Activated CD4-positive, alpha-beta T cell treated with anti-CD3 and anti-CD28 coated beads, Interleukin-2, amount 50 U/mL, for 4 hours (primary cell): ENCODE measurements around the gene MYF6.
"Not testable (repeated sequence)": the region's sequence is repeated elsewhere in the genome, so short reads cannot be mapped to it uniquely, and the experiment has no call there.

Experiments
- DNase-seq, 2 experiments: peaks; one replicate each; pipeline ENCODE4 v3.0.0-alpha.2; 2020

The MYF6 gene

DNA sequence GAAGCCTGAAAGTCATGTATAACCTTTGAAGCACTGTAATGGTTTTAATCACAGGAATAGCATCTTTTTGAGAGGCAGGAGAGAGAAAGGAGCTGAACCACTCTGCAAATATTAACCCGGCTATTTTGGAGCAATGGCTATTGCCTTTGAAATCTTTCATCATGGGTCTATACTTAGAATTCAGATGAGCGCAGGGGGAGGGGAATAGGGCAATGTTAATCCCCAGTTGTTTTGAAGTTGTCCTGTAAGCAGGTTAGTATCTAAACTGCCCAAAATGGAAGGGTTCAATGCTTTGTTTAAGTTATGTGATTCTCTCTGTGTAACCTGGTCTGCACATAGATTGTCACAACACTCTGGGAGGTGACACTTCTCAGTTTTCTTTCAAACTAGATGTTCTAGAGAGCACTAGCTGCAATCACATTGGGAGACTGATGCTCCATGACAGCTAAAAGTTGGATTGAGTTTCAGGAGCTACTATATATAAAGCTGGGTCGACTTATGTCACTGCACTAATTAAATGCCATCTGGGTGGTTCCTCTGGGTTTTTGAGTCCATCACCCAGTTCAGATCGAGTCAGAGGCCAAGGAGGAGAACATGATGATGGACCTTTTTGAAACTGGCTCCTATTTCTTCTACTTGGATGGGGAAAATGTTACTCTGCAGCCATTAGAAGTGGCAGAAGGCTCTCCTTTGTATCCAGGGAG lies at the start of gene MYF6:
Gene MYF6 (plus strand): TSS at position 509 of the 704 bp plus-strand sequence. CDS start 86 bp downstream, at position 595.
- DNase-seq, result no peak

DNA sequence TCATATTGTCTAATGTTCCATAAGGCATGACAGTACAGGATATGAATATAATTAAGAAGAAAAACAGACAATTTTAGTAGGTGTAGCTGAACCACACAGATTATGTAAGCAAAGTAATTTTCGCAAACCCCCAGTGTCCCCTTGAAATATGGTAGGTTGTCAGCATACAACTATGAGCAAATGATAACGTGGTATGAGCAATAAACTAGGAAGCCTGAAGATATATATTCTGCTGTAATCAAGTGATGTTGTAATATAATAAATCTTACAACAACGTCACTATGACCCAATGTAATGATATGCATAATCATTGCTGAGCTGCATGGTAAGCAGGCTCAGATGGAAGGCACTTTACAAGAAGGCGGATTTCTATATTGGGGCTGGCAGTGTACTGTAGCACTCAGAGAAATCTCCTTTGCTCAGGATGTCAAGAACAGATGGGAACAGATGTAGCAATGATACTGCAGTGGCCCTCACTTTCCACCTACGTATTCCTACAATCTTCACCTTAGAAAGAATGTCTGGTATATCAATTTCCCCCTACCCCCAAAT lies 47.8 kb upstream of the MYF6 start:
- no peak for DNase-seq

DNA sequence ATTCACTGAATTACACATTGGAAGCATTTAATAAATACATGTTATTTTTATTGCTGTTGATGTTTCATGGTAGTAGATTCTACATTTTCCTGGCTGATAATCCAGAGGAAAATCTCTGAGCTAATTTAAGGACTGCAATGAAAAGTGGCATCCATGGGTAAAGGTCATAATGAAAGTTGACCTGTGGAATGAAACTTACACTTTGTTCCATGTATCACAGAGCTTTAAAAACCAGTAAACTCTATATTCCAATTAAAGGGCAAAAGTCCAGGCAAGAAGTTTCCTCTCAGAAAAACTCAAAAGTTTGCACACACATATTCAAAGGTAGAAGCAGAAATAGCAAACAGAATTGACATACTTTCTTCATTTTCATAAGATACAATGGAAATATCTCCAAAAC lies 44.8 kb upstream of the MYF6 start:
- DNase-seq, result no peak

DNA sequence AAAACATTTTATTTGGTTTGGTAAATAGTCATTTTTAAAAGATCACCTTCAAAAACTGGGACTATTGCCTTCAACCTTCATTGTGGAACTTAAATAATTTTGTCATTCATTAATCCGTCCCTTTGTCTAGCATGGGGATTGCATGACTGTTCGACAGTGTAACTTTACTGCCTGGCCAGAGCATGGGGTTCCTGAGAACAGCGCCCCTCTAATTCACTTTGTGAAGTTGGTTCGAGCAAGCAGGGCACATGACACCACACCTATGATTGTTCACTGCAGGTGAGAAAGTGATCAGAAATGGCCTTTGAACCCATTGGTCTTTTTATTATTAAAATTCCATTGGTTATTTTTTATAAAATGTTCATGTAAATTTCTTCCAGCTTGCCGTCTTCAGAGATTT lies 37.2 kb upstream of the MYF6 start:
- no peak for DNase-seq

DNA sequence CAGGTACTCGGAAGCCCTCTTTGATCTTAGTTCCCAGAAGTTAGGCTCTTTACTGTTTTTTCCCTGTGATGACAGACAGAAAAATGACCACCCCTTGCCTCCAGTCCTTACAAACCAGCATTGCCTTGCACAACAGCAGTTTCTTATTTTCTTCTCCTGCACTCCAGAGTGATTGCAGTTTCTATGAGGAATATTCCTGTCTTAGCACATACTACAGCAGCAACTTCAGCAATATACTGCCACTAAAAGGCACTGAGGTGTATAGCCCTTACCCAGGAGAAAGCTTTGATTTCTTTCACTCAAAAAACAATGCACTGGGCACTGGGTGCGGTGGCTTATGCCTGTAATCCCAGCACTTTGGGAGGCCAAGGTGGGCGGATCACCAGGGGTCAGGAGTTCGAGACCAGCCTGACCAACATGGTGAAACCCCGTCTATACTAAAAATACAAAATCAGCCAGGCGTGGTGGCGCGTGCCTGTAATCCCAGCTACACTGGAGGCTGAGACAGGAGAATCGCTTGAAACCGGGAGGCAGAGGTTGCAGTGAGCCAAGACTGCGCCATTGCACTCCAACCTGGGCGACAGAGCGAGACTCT lies 31.3 kb upstream of the MYF6 start:
- not testable (repeated sequence) for DNase-seq

DNA sequence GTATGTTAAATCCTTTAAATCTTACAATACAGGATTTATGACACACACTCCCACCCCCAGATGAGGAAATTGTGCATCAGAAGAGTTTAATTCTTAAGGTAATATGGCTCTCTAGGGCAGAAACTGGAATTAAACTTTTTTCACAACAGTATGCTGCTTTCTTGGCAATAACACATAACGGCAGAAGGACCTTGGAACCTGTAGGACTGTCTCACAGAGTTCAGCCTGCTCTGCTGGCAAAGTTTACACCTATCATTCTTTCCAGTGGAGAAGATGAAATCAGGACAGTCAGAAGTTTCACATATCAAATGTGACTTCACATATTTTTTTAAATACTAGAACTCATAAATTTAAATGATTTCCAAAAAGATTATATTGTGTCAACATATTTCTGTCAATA lies 30.6 kb upstream of the MYF6 start:
- no peak for DNase-seq

DNA sequence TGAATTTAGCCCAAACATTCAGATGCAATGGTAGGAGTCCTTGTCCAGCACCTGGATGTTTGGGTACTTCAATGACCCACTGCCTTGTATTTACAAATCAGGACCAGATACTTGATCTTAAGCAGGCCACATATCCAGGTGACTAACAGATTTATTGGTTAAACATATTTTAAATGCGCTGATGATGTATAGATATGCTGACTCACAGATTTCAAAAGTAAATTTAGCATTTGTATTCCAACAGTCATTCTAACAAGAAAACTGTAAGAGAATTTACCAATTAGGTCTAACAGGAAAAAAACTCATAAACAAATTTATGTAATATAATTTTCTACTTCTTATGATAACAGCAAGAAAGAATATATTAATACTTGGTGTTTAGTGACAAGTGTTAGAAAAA lies 29.4 kb upstream of the MYF6 start:
- DNase-seq, result no peak

DNA sequence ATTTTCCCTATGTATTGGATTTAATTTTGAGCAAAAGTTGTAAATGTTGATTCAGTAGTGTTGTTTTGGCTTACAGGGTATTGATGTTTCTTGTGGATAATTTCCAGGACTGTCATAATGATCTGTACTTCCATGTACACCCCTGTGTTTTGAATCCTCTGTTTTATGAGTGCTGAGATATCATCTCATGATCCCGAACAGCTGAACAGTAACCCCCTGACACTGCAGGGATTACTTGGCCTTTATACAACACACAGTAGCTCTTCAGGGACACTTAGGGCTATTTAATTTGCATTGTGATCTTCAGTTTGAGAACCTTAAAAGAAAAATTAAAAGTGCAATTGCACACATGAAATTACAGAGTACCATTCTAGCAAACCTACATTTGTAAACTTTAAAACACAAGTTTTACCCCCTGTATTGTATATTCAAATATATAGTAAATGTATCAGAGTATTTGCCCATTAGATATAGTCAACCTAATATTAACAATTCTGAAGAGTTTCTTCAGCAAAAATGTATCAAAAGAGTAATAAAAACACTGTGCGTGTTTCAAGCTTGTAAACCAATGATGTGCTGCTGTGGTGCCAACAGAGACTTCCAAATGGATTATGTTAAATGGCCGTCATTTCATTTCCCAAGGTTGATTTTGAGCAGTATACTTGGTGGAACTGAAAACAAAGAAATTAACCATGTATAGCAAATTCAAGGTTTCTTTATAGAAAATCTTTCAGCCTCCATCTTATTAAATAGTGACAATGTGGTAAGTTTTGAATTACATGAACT lies 27.9 kb upstream of the MYF6 start:
- no peak for DNase-seq

DNA sequence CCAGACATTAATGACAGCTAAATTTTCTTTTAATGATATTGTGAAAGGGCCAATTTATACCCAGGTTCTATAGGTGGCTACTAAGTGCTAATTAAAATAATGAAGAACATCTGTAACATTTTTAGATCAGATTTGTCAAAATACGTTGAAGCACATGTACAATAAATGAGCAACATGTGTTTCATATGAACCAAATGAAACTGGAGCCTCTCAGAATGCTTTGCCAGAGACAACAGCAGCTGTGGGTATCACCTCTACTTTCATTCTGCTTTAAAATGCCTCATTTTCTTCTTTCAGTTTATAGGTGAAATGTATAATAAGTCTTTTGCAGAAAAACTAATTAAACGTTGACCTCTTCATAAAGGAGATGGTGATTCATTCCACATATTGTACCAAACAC lies 26.1 kb upstream of the MYF6 start:
- no peak for DNase-seq

DNA sequence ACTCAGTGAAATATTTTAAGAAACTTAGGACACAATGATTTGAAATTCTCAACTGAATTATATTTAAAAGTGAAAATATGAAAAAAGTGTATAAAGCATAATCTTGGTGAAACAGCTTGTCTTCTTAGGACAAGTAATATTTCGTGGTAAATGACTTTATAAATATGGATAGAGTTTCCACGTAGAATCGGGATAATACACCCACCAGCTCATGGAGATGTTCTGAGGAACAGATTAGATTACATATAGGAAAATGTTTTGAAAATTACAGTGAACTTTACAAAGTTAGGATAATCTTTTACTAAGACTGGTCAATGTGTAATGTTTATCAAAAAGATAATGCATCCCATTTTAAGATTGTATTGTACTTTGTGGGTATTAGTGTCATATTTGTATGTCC lies 25.6 kb upstream of the MYF6 start:
- DNase-seq, result no peak

DNA sequence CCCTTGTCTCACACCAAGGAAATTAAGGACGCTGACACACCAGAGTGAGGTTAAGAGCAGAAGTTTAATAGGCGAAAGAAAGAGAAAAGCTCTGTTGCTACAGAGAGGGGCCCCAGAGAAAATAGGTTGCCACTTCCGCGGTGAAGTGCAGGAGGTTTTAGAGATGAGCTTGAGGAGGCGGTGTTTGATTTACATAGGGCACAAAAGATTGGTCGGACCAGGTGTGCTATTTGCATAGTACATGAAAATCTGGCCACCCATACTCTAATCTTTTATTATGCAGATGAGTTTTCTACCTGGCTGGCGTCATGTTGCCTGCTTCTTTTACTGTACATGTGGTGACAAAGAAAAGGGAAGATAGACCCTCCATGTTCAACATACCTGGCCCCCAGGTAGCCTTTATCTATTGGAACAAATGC lies 23.3 kb upstream of the MYF6 start:
- DNase-seq, result no peak

DNA sequence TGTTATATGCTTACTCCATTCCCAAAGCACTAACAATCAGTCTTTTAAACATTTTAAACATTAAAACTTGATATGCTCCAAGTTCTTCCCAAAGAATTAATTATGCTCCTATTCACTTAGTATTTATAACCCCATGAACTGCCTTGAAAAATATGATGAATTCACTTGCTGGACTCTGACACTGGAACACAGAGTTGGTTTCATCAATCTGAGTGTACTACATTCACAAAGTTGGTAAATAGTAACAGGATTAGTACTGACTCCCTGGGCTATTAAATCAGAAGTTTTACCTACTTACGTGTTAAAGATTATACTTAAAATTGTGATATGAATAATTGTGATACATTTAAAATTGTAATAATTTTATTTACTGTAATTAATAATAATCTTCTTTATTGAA lies 17.3 kb upstream of the MYF6 start:
- no peak for DNase-seq

DNA sequence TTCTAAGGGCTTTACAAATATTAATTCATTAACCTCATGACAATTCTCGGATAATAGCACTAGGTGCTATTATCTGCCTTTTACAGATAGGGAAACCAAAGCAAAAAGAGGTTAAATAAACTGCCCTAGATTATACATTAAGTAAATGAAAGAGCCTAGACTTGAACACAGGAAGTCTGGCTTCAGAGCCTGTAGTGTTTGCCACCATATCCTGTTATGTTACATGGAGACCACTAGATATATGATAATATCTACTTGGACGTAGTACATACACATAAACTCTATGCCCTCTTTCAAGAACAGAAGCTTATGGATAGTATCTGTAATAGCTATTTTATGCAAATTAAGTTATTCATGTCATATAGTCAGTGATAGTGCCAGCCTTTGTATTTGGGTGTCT lies 16.9 kb upstream of the MYF6 start:
- no peak for DNase-seq

DNA sequence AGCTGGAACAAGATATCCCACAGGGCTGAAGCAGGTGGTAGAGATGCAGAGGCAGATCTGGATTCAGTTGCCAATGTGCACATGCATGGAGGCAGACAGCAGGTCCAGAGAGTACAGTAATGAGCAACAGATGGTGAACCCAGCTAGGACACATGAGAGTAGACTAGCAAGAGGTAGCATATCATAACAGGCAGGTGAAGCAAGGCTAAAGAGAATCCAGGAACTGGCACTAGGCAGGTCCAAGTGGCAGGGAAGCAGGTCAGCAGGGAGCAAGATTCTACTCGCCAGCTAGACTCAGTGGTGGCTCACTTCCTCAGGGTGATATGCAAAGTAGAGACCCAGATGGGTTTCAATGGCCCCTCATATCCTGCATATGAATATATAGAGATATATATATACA lies 15.3 kb upstream of the MYF6 start:
- DNase-seq, result no peak

DNA sequence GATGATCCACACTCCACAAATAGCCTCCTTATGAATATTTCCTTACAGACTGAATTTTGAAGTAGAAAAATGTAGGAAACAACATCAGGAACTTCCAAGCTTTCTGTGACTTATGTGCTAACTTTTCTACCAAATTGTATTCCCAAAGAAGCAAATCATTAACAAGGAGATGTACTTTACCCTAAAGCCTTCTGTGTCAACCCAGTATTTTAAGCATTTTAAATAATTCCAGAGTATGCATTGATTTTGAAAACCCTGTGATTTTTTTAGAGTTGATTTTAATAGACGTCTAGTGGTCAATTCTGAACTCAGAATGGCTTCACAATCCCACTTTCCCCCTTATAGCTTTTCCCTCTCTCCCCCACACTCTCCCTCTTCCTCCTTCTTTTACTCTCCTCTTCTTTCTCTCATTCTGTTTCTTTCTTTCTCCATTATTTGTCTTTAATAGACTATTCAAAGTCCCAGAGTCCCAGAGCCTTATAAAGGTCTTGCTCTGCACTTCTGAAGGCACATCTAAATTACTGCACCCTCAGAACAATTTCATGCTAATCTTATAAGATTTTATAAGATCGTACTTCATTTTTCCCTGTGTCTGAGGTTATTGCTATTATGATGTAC lies 10.1 kb upstream of the MYF6 start:
- DNase-seq, result no peak

DNA sequence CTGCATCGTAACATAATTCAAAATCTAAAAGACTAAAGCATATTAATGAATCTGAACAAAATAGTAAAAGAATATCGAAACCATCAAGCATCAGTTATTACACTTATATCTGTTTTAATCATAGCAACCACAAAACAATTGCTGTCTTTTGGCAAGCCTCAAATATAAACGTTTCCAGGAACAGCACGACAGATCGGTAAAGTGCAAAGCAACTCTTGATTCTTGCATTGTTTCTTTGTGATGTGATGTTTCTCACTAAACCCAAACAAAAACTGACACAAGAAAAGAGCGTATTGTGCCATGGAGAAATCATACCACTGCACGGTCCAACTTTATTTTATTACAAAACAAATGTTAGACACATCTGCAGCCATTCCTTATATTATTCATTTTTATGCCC lies 9.2 kb upstream of the MYF6 start:
- no peak for DNase-seq

DNA sequence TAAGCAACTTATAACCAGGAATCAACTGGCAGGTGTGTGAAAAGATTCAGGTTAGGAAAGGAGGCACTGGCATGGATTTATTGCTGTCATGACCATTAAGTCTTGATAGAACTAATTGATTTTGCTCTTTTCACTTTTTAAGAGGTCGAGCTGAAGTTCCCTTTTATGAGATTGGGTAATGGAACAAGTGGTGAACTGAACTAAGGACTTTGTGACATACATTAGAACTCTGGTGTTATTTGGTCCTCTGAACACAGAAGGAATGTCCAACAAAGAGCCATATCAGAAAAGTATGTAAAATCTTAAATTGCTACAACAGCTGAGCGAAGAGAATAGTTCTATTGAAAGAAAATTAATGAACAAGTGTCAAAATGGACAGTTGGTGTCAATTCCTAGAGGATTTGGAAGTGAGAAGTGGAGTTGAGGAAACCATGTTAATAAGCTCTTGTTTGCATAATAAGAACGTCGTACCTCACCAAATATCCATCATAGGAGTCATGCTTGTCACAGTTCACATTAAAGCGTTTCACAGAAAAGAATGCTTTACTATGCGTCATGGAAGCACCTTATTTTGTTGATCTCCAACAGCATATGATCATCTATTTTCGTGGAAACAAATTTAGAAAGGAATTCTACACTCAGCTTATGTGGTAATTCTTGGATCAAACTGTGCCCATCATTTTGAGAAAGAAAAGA lies 8.4 kb upstream of the MYF6 start:
- DNase-seq, result no peak

DNA sequence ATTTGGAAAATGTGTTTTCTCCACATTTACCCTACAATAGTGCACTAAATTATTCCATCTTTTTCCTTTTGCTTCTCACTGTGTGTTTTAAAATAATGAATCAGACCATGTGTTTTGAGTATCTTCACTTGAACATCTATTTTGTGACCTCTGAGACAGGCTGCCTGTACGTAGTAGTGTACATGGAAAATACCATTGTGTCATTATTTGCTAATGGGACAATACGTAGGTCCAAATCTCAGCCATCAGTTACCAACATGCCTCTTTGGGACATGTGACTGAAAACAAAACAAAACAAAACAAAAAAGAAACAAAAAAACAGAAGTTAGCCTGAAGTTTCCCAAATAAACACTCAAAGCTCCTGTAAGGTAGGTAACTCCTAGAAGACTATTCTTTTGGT lies 7.1 kb upstream of the MYF6 start:
- DNase-seq, result no peak

DNA sequence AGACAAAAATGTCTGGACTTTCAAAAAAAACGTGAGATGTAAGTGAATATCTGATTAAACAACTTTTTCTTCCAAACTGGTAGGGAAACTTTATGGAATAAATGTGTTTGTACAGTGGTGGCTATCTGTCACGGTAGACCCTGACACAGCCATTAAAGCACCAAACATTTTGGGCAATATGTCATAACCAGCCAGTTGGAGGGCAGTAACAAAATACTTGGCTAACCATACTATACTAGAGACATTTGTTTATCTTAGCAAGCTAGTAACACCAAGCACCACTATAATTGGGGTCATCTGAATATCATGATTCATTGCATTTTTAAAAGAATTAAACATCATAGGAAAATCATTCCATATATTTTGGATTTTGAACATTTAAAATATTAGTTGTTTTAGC lies 6.0 kb upstream of the MYF6 start:
- no peak for DNase-seq

DNA sequence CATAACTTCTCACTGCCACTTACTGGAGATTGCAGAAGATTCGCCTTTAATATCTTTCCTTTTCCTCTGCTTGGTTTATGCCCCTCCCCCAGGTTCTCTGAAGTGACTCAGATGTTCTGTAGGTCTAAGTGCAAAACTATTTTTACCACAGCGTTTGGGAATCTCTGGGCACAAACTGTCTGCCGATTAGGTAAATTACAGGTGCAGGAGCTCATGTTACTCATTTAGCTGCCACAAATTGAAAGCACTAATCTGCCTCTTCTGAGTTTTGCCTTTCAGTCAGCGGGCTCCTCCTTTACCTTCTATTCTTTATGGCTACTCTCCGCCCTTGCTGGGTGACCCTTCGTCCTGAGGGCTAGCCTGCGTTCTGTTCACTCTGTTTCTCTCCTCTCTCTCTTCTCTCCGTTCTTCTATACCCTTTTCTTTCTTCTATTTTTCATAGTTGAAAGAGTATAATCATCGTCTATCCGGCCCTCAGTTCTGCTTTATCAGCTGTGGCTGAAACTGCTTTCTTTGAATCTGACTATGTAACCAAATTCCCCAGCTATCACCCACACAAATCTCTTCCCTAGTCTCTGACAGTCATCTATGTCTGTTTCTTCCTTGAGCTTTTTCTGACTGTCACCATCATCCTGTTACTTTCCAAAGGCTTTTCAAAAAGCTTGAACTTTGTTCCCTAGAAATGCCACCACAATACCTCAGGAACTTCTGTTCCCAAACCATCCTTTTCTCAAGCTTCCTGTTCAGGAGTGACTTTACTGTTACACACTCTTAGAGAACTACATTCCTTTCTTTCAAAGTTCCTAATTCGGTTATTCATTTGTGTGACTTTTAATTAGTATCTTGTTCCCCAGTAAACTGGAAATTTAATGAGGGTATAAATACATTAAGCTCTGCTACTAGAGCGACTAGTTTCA lies 4.3 kb upstream of the MYF6 start:
- no peak for DNase-seq

DNA sequence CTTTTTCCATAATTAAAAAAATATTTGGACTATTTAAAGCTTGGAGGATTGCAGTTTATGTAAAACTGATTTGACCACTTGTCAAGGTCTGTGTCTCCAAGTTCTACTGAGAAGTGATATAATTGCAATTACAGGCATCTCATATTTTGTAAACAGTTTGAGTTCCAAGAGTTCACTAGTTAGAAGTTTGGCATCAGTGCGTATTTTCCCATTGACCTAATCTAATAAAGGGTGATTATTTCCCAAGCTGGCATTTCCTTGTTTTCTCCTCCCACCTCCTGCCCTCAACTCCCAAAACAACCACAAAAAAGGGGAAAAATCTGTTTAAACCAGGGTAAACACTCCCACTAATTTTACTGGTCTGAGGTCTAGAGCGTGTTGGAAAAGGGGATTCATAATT lies 3.0 kb upstream of the MYF6 start:
- no peak for DNase-seq

DNA sequence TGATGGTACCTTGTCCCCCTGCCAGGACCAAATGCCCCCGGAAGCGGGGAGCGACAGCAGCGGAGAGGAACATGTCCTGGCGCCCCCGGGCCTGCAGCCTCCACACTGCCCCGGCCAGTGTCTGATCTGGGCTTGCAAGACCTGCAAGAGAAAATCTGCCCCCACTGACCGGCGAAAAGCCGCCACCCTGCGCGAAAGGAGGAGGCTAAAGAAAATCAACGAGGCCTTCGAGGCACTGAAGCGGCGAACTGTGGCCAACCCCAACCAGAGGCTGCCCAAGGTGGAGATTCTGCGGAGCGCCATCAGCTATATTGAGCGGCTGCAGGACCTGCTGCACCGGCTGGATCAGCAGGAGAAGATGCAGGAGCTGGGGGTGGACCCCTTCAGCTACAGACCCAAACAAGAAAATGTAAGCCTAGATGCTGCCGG lies 410 bp downstream of the MYF6 start:
- no peak for DNase-seq
